ENCODE results near the gene GLCE. TPM values are rescaled to one million over a fixed set of nuclear protein-coding genes. Genes with fewer than 3 reads are reported as not detected.

Gene GLCE
- total RNA-seq, 1 donor from 2014 or later, result 5.6 TPM

DNA sequence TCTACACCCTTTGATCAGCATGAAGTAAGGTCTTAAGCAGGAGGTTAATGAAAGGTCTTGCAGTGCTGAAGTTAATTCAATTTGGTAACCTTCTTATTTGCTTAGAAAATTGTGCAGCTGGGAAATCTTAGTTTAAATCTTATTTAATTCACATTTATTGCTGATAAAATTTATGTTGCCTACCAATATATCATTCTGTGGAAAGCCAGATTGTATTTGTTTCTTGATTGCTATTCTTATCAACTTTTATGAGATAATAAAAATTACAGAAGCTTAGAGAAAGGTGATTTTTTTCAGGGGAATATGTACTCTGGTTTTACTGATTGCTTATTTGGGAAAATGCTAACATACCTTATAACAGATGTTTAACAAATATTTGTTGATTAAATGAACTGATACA is 74.2 kb downstream of the GLCE start:
- Mint-ChIP-seq H3K27me3 (peaks cover 2% of the 10 kb centered on the region), H3K27ac (no peak overlapping the region), H3K4me1 (no peaks in the 10 kb centered on the region), H3K9me3 (peaks cover 5% of the 10 kb centered on the region), H3K4me3 (no peak overlapping the region), H3K36me3 (ENCODE audit: low read depth) (peaks cover 1% of the 10 kb centered on the region)
- no peak for ATAC-seq (ENCODE audit: low read depth)
- CTCF ChIA-PET, result no interaction called here
- DNase-seq, result no peak
- intact Hi-C loops (cut with micrococcal nuclease), result no loop called here
- POLR2A ChIA-PET, result no interaction called here
- TF ChIP-seq CTCF (IDR thresholded peaks at IDR 0.05), result no peak

- Mint-ChIP-seq H3K9me3 (peaks cover 5% of the 10 kb centered on the region), H3K4me3 (no peak overlapping the region), H3K27ac (no peak overlapping the region), H3K36me3 (ENCODE audit: low read depth) (peaks cover 1% of the 10 kb centered on the region), H3K4me1 (no peaks in the 10 kb centered on the region), H3K27me3 (peaks cover 2% of the 10 kb centered on the region)
- intact Hi-C loops (cut with micrococcal nuclease), result no loop called here
- no peak for ATAC-seq (ENCODE audit: low read depth)
- DNase-seq, result no peak
- CTCF ChIA-PET, result no interaction called here
- no peak for TF ChIP-seq CTCF (IDR thresholded peaks at IDR 0.05)
- POLR2A ChIA-PET, result no interaction called here
Measured at GRCh38 chr15:69236505-69236904, 76.1 kb downstream of the GLCE start.

DNA sequence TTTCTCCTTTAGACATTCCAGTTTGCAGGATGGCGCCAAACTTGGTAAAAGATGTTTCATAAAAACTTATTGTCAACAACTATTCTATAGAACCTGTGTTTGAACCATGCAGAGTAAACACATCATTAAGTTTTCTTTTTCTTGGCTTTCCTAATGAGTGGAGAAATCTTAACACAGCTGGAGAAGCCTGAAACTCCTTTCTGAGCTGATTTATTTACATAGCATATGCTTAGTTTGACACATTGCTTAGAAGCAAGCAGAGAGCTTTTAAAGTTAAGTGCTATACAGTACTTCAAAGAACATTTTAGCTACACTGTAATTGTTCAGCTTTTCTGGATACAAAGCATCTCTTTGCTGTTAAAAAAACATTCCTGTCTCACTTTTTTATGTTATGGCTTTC is 77.3 kb downstream of the GLCE start:
- H3K36me3 Mint-ChIP-seq (ENCODE audit: low read depth), result peaks cover 1% of the 10 kb centered on the region
- TF ChIP-seq CTCF (IDR thresholded peaks at IDR 0.05), result no peak
- H3K9me3 Mint-ChIP-seq, result peaks cover 5% of the 10 kb centered on the region
- H3K27me3 Mint-ChIP-seq, result peaks cover 2% of the 10 kb centered on the region
- H3K4me3 Mint-ChIP-seq, result no peak overlapping the region
- no peak overlapping the region for H3K27ac Mint-ChIP-seq
- CTCF ChIA-PET, result no interaction called here
- POLR2A ChIA-PET, result no interaction called here
- no peak for DNase-seq
- intact Hi-C loops (cut with micrococcal nuclease), result no loop called here
- no peaks in the 10 kb centered on the region for H3K4me1 Mint-ChIP-seq
- ATAC-seq (ENCODE audit: low read depth), result no peak

DNA sequence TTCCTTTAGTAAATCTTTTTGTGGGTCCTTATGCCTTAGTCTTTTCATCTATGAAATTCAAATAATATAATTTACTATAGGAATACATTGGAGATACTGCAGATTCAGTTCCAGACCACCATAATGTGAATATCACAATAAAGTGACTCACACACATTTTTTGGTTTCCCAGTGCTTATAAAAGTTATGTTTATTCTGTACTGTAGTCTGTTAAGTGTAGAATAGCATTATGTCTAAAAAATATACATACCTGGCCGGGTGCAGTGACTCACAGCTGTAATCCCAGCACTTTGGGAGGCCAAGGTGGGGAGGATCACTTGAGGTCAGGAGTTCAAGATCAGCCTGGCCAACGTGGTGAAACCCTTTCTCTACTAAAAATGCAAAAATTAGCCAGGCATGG is 84.4 kb downstream of the GLCE start:
- POLR2A ChIA-PET, result no interaction called here
- Mint-ChIP-seq H3K4me3 (no peak overlapping the region), H3K36me3 (ENCODE audit: low read depth) (no peaks in the 10 kb centered on the region), H3K4me1 (no peaks in the 10 kb centered on the region), H3K27me3 (no peaks in the 10 kb centered on the region), H3K9me3 (no peaks in the 10 kb centered on the region), H3K27ac (no peak overlapping the region)
- CTCF ChIA-PET, result no interaction called here
- no peak for TF ChIP-seq CTCF (IDR thresholded peaks at IDR 0.05)
- no peak for ATAC-seq (ENCODE audit: low read depth)
- DNase-seq, result no peak
- intact Hi-C loops (cut with micrococcal nuclease), result no loop called here

GRCh38 chr15:69253156-69253555 is 92.7 kb downstream of the GLCE start:
- DNase-seq (no peak), ATAC-seq (ENCODE audit: low read depth) (no peak)
- POLR2A ChIA-PET, result no interaction called here
- intact Hi-C loops (cut with micrococcal nuclease), result no loop called here
- H3K27me3 Mint-ChIP-seq, result no peaks in the 10 kb centered on the region
- H3K9me3 Mint-ChIP-seq, result no peaks in the 10 kb centered on the region
- H3K4me1 Mint-ChIP-seq, result no peaks in the 10 kb centered on the region
- no peak for TF ChIP-seq CTCF (IDR thresholded peaks at IDR 0.05)
- H3K27ac Mint-ChIP-seq, result no peak overlapping the region
- peaks cover 3% of the 10 kb centered on the region for H3K36me3 Mint-ChIP-seq (ENCODE audit: low read depth)
- CTCF ChIA-PET, result no interaction called here
- no peak overlapping the region for H3K4me3 Mint-ChIP-seq

All from activated B cell treated with CpG ODN at 0.5 μM for 24 hours (primary cell).